H1 (cell line): ENCODE results near the gene PTBP3. TPM values are rescaled to one million over a fixed set of nuclear protein-coding genes. Genes with fewer than 3 reads are reported as not detected.

Experiments
- CTCF ChIA-PET: fragments of 300-600 bp; sonication (Branson Sonifier 250); formaldehyde crosslinking; loops from one replicate; lab custom pipeline; 2021; ENCODE audit not compliant: partially characterized antibody; lab: Charles Lee
- POLR2A ChIA-PET: fragments of 300-600 bp; sonication (Branson Sonifier 250); formaldehyde crosslinking; loops from one replicate; lab custom pipeline; 2021; ENCODE audit warnings: inconsistent platforms; ENCODE audit not compliant: partially characterized antibody; lab: Charles Lee
- DNase-seq, 2 experiments: peaks; one replicate each; pipeline versions ENCODE4 v3.0.0 to v3.0.0-alpha.2; 2010 to 2022; ENCODE audit warnings: low spot score in 2 of 2, low read depth in 1 of 2, mixed read lengths in 1 of 2
- FAIRE-seq: peaks from 2 replicates; lab custom pipeline; 2011; peaks lifted over from hg19 to GRCh38; lab: Jason Lieb, UNC
- H2AFZ ChIP-seq: 2 replicates; pipeline ENCODE4 v1.8.1; 2012; ENCODE audit warnings: low read length, inconsistent platforms
- H2AK5ac ChIP-seq: 2 replicates; pipeline ENCODE4 v1.6.1; 2013; ENCODE audit warnings: low read depth, low read length
- H2BK120ac ChIP-seq: replicated peaks from 2 replicates; pipeline ENCODE3; 2013; ENCODE audit warnings: low read depth, low read length, inconsistent platforms
- H2BK12ac ChIP-seq: 2 replicates; pipeline ENCODE4 v1.6.1; 2013; ENCODE audit warnings: low read depth, low read length
- H2BK15ac ChIP-seq: 2 replicates; pipeline ENCODE4 v1.6.1; 2013; ENCODE audit warnings: low read length
- H2BK20ac ChIP-seq: 2 replicates; pipeline ENCODE4 v1.6.1; 2013; ENCODE audit warnings: low read length
- H2BK5ac ChIP-seq: 2 replicates; pipeline ENCODE4 v1.6.1; 2013; ENCODE audit warnings: low read depth, low read length
- H3K14ac ChIP-seq: 2 replicates; pipeline ENCODE4 v1.6.1; 2013; ENCODE audit warnings: inconsistent platforms; ENCODE audit not compliant: insufficient read length
- H3K18ac ChIP-seq: 2 replicates; pipeline ENCODE4 v1.6.1; 2013; ENCODE audit warnings: low read length; ENCODE audit errors: extremely low read depth
- H3K23ac ChIP-seq: 2 replicates; pipeline ENCODE4 v1.6.1; 2013; ENCODE audit warnings: inconsistent platforms; ENCODE audit not compliant: insufficient read length
- H3K23me2 ChIP-seq: 2 replicates; pipeline ENCODE4 v1.6.1; 2013; ENCODE audit warnings: low read depth, low read length
- H3K27ac ChIP-seq: 2 replicates; pipeline ENCODE4 v1.6.1; 2011; ENCODE audit warnings: low read depth, low read length, inconsistent platforms
- H3K27me3 ChIP-seq, 4 experiments: replicated peaks in 1 of 4; 1 replicate in 1 of 4; 2 replicates in 3 of 4; pipeline versions ENCODE4 v1.6.1 to v1.8.1; 2011 to 2013; ENCODE audit warnings: low read length in 3 of 4, mild to moderate bottlenecking in 3 of 4, inconsistent platforms in 2 of 4, mixed read lengths in 2 of 4, moderate library complexity in 1 of 4; ENCODE audit not compliant: control insufficient read depth in 3 of 4, insufficient read depth in 3 of 4; ENCODE audit errors: extremely low read depth in 1 of 4
- H3K36me3 ChIP-seq, 4 experiments: 2 replicates each; pipeline versions ENCODE4 v1.6.1 to v1.8.1; 2011 to 2013; ENCODE audit warnings: mild to moderate bottlenecking in 4 of 4, low read length in 3 of 4, moderate library complexity in 2 of 4, control low read depth in 1 of 4, inconsistent platforms in 1 of 4; ENCODE audit not compliant: insufficient read depth in 4 of 4, control insufficient read depth in 2 of 4
- H3K4ac ChIP-seq: replicated peaks from 2 replicates; pipeline ENCODE3; 2013; ENCODE audit warnings: low read length, low read depth, mixed read lengths, inconsistent platforms; ENCODE audit not compliant: insufficient read length
- H3K4me1 ChIP-seq, 4 experiments: replicated peaks in 1 of 4; 1 replicate in 1 of 4; 2 replicates in 3 of 4; pipeline versions ENCODE4 v1.6.1 to v1.8.1; 2011 to 2013; ENCODE audit warnings: low read length in 3 of 4, inconsistent platforms in 2 of 4, mixed read lengths in 1 of 4; ENCODE audit not compliant: insufficient read depth in 4 of 4, control insufficient read depth in 3 of 4
- H3K4me2 ChIP-seq, 2 experiments: 2 replicates each; pipeline versions ENCODE4 v1.6.1 to v1.8.1; 2011 to 2013; ENCODE audit warnings: low read depth in 2 of 2, low read length in 2 of 2, control low read depth in 1 of 2, inconsistent platforms in 1 of 2, mild to moderate bottlenecking in 1 of 2; ENCODE audit not compliant: insufficient read depth in 1 of 2
- H3K4me3 ChIP-seq, 4 experiments: fragments of 200-600, 300-600 bp in 1 of 4; sonication (generic), shearing (Covaris generic), sonication (Bioruptor Twin) in 1 of 4; 2 replicates each; pipeline versions ENCODE4 v1.5.1 to v1.8.1; 2011 to 2016; ENCODE audit warnings: low read length in 4 of 4, low read depth in 3 of 4, control low read depth in 2 of 4, inconsistent platforms in 2 of 4, mild to moderate bottlenecking in 2 of 4, mixed read lengths in 1 of 4, moderate library complexity in 1 of 4; ENCODE audit not compliant: insufficient read depth in 2 of 4; ENCODE audit errors: extremely low read depth in 1 of 4
- H3K56ac ChIP-seq: replicated peaks from 2 replicates; pipeline ENCODE3; 2013; ENCODE audit warnings: low read depth, mild to moderate bottlenecking, mixed read lengths, low read length, inconsistent platforms; ENCODE audit not compliant: insufficient read length
- H3K79me1 ChIP-seq: 2 replicates; pipeline ENCODE4 v1.6.1; 2013; ENCODE audit warnings: low read depth, low read length, control low read depth
- H3K79me2 ChIP-seq, 2 experiments: 2 replicates each; pipeline versions ENCODE4 v1.6.1 to v1.8.1; 2012 to 2013; ENCODE audit warnings: low read length in 2 of 2, mild to moderate bottlenecking in 2 of 2, inconsistent platforms in 1 of 2; ENCODE audit not compliant: insufficient read depth in 2 of 2, control insufficient read depth in 1 of 2
- H3K9ac ChIP-seq, 4 experiments: replicated peaks in 1 of 4; 1 replicate in 1 of 4; 2 replicates in 3 of 4; pipeline versions ENCODE4 v1.6.1 to v1.8.1; 2011 to 2013; ENCODE audit warnings: low read depth in 3 of 4, low read length in 3 of 4, control low read depth in 2 of 4, mild to moderate bottlenecking in 2 of 4, moderate library complexity in 2 of 4, inconsistent platforms in 1 of 4; ENCODE audit errors: extremely low read depth in 1 of 4
- H3K9me3 ChIP-seq, 2 experiments: 2 replicates each; pipeline versions ENCODE4 v1.6.1 to v1.8.1; 2012 to 2013; ENCODE audit warnings: mild to moderate bottlenecking in 2 of 2, moderate library complexity in 2 of 2, control low read depth in 1 of 2, inconsistent platforms in 1 of 2, low read depth in 1 of 2, low read length in 1 of 2, mixed read lengths in 1 of 2; ENCODE audit not compliant: insufficient read depth in 2 of 2
- H4K20me1 ChIP-seq, 2 experiments: replicated peaks in 1 of 2; 2 replicates each; pipeline versions ENCODE3 to v1.8.1; 2011 to 2013; ENCODE audit warnings: inconsistent platforms in 2 of 2, low read length in 2 of 2, mild to moderate bottlenecking in 1 of 2; ENCODE audit not compliant: insufficient read depth in 2 of 2, control insufficient read depth in 1 of 2
- H4K5ac ChIP-seq: 2 replicates; pipeline ENCODE4 v1.6.1; 2013; ENCODE audit warnings: low read length, low read depth, mixed read lengths, inconsistent platforms; ENCODE audit not compliant: insufficient read length
- H4K8ac ChIP-seq: 2 replicates; pipeline ENCODE4 v1.8.0; 2013; ENCODE audit warnings: mild to moderate bottlenecking, moderate library complexity, low read length, inconsistent platforms; ENCODE audit not compliant: insufficient read depth; ENCODE audit errors: extremely low read depth
- H4K91ac ChIP-seq: replicated peaks from 2 replicates; pipeline ENCODE3; 2013; ENCODE audit warnings: low read length, mixed read lengths, inconsistent platforms; ENCODE audit not compliant: insufficient read length
- BCL11A ChIP-seq, 2 experiments: IDR thresholded peaks; one replicate each; pipeline ENCODE4 v1.6.1; 2011; ENCODE audit warnings: low read depth in 2 of 2, low read length in 2 of 2, mild to moderate bottlenecking in 2 of 2
- CHD1 ChIP-seq: IDR thresholded peaks from 2 replicates; pipeline ENCODE4 v1.6.1; 2012; ENCODE audit warnings: low read depth, low read length, improper control_type of control experiment
- CREB1 ChIP-seq: IDR thresholded peaks from 2 replicates; pipeline ENCODE4 v1.6.1; 2012; ENCODE audit warnings: inconsistent platforms
- KDM1A ChIP-seq: fragments of 200-600, 300-600 bp; sonication (generic); IDR thresholded peaks from 2 replicates; pipeline ENCODE4 v1.7.1; 2016; ENCODE audit warnings: mild to moderate bottlenecking, low read length, borderline replicate concordance
- MAFK ChIP-seq: IDR thresholded peaks from 2 replicates; pipeline ENCODE4 v1.6.1; 2012; ENCODE audit warnings: low read depth, mild to moderate bottlenecking, improper control_type of control experiment, low read length
- SRF ChIP-seq: IDR thresholded peaks from 2 replicates; pipeline ENCODE4 v1.6.1; 2011; ENCODE audit warnings: mild to moderate bottlenecking, low read depth, low read length, moderate library complexity
- WGBS, 2 experiments: shearing (Covaris generic) in 1 of 2; methylation state at CpG; one replicate each; pipeline versions ENCODE4 v1.1.6 to v1.1.7; 2013 to 2015; ENCODE audit warnings: low lambda C conversion rate in 2 of 2, mixed read lengths in 2 of 2, inconsistent platforms in 1 of 2, low coverage in 1 of 2, missing lambda C conversion rate in 1 of 2; ENCODE audit not compliant: insufficient replicate concordance in 2 of 2, insufficient coverage in 1 of 2, insufficient read length in 1 of 2; ENCODE audit errors: extremely low coverage in 1 of 2, missing lambda C conversion rate in 1 of 2; 5-methylcytosine and 5-hydroxymethylcytosine counted together
- polyA plus RNA-seq, 7 experiments: library from polyadenylated mRNA; depleted of rRNA in 3 of 7; stranded (reverse) in 5 of 7; unstranded in 2 of 7; fragments of >200 nt in 5 of 7; fragments of 200-250 nt in 2 of 7; gene quantifications; 1 replicate in 5 of 7; 2 replicates in 1 of 7; 4 replicates in 1 of 7; pipeline versions ENCODE4 v1.2.1 to v1.2.3, GENCODE V29; 2011 to 2013; ENCODE audit warnings: missing spikeins in 2 of 7, mixed read lengths in 2 of 7
- total RNA-seq: library from RNA; stranded (reverse); fragmentation: NEBNext Ultra II Directional; extraction: Animal tissue kit (Norgen Biotek cat#: 25700); gene quantifications from 2 replicates; pipeline ENCODE4 v1.2.1, GENCODE V29; 2021
- TF ChIP-seq, protein P1 (sequence below): IDR thresholded peaks from 2 replicates; pipeline ENCODE4 v1.6.1; 2011; ENCODE audit warnings: low read depth, mild to moderate bottlenecking, low read length; ENCODE audit not compliant: insufficient read depth

The PTBP3 gene
- total and polyA plus RNA-seq, 2 of the 8 experiments (the other 6 are each of a cell fraction or from before 2014, with no cell fraction given) = 51.0 to 124 TPM

- no peaks in the 10 kb centered on the region; a peak in 1 of 7 replicates for H3K4me1 ChIP-seq
- H2BK5ac ChIP-seq = no peak overlapping the region
- H4K5ac ChIP-seq = no peak overlapping the region
- no peaks in the 10 kb centered on the region for H3K79me1 ChIP-seq
- H2BK20ac ChIP-seq = no peak overlapping the region
- peaks cover 0 to 5% (median 1%) of the 10 kb centered on the region in 4 experiments; a peak in 4 of 8 replicates for H3K36me3 ChIP-seq
- no peak overlapping the region for H3K4ac ChIP-seq
- 95% methylated on average over 3 of the region's 3 CpGs; no CpG with 5 or more reads in 1 of the 2 experiments for WGBS, 2 experiments
- no peaks in the 10 kb centered on the region for H4K20me1 ChIP-seq
- H3K79me2 ChIP-seq = no peaks in the 10 kb centered on the region
- no peak overlapping the region for H3K4me2 ChIP-seq
- no peak overlapping the region for H2AFZ ChIP-seq
- ChIA-PET CTCF (interaction anchor here (0.8 kb wide), 2 partner anchors 33 to 106 kb away, joined by 3 read pairs; no protein-coding TSS in a partner anchor), POLR2A (no interaction called here)
- FAIRE-seq (no peak), DNase-seq (no peak)
- no peak overlapping the region for H2AK5ac ChIP-seq
- H3K27me3 ChIP-seq = no peaks in the 10 kb centered on the region
- H2BK15ac ChIP-seq = no peak overlapping the region
- no peak overlapping the region for H3K4me3 ChIP-seq
- no peak overlapping the region for H4K91ac ChIP-seq
- H3K9me3 ChIP-seq = no peaks in the 10 kb centered on the region
- H3K27ac ChIP-seq = no peak overlapping the region
- no peak overlapping the region for H3K18ac ChIP-seq
- H2BK120ac ChIP-seq = no peak overlapping the region
- no peak overlapping the region for H3K9ac ChIP-seq
- H2BK12ac ChIP-seq = no peak overlapping the region
- no peak overlapping the region for H3K14ac ChIP-seq
- no peaks in the 10 kb centered on the region for H3K23me2 ChIP-seq
- H4K8ac ChIP-seq = no peak overlapping the region
- TF ChIP-seq SRF (no peak), KDM1A (no peak), CHD1 (no peak), MAFK (peak; percentile 64), BCL11A (IDR thresholded peaks at IDR 0.05; ENCODE audit: low read depth in 2 of 2, low read length in 2 of 2) (no peak), CREB1 (no peak)
- TF ChIP-seq, protein P1, sequence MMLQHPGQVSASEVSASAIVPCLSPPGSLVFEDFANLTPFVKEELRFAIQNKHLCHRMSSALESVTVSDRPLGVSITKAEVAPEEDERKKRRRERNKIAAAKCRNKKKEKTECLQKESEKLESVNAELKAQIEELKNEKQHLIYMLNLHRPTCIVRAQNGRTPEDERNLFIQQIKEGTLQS = no peak
- no peak overlapping the region for H3K23ac ChIP-seq
- no peak overlapping the region for H3K56ac ChIP-seq
Observed at GRCh38 chr9:112218908-112219307, 114.5 kb downstream of the PTBP3 start.
